ENCODE measurements around the gene RNF183.

Gene RNF183, protein sequence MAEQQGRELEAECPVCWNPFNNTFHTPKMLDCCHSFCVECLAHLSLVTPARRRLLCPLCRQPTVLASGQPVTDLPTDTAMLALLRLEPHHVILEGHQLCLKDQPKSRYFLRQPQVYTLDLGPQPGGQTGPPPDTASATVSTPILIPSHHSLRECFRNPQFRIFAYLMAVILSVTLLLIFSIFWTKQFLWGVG
- total RNA-seq: 0 to 1.2 (median 0) reads per million in 17 experiments

DNA sequence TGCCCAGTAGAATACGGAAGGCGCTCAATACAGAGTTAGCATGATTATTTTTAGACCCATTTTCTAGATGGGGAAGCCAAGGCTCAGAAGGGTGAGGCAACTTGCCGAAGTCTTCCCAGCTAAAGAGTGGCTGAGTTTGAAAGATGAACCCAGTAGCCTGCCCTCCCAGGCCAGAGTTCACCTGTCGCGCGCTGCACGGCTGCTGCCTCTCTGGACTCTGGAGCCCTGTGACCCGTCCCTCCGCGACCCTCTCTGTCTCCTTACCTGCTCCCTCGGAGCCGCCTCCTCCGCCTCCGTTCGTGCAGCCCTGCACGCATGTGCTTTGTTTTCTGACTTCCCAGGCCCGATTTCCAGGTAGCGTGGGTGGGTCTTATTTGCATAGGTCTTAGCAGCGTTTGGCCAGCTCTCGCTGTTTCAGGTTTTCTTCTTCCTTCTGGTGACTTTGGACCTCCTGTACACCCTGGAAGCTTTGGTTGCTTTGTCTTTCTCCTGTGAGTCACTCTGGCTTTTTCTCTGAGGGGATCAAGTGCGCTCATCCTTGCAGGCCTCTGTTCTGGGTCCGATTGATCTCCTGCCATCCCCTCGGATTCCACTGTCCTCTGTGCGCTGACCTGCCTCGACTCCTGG is at the start of gene RNF183:
RNF183 (minus strand) TSS at position 585 of the 627 bp plus-strand sequence. CDS start 5,192 bp downstream, outside the sequence.
- DNase-seq: no peak

- no peak for DNase-seq
These were observed 49.2 kb upstream of the RNF183 start for GRCh38 chr9:113352411-113352810.

DNA sequence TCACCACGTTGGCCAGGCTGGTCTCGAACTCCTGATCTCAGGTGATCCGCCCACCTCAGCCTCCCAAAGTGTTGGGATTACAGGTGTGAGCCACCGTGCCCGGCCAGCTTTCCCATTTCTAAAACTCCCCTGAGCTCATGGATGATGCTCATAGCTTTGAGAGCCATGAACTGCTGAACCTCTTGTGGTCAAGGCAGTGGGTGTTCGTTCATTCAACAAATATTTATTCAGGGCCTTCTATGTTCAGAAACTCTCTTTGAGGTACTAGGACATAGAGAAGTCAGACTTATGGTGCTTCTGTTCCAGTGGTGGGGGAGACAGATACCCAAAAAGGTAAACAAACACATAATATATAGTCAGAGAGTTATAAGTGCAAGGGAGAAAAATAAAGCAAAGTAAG is 48.8 kb upstream of the RNF183 start:
- no peak for DNase-seq

- DNase-seq: peak; percentile 61 to 73 (median 68)
These were observed 47.8 kb upstream of the RNF183 start for GRCh38 chr9:113350937-113351336.

DNA sequence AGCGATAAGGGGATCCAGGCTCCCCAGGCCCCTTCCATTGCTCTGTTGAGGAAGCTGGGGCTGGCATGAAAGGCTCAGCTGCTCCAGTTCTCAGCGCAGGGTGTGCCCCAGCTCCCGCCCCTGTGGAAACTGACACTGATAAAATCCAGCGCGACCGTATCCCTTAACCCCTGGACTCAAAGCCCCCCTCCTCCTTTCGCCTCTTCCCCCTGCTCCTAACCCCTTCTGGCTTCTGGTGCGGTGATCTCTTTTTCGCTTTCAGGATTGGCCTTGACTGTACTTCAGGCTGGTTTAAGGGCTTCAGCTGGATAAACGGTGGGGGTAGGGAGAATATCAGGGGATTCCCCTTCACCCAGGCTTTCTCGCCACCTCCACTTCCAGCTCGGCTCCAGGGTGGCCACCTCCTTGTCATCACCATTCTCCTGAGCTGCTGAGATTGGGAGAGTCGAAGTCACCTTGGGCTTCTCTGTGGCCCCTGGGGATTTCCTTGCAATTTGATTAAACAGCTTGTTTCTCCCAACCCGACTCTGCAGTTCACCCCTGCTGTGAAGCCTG is 47.0 kb upstream of the RNF183 start:
- DNase-seq: peak in 2 of 4 experiments; percentile 20 to 28

- peak in 2 of 4 experiments; percentile 24 to 36 for DNase-seq
These were observed 46.4 kb upstream of the RNF183 start, which contains the start of gene BSPRY for GRCh38 chr9:113349445-113350094. Gene BSPRY, plus strand, starts transcription at chr9:113349541. Its CDS starts 39 bp downstream, at chr9:113349580.

- DNase-seq: no peak
These were observed 45.9 kb upstream of the RNF183 start for GRCh38 chr9:113349066-113349444.

GRCh38 chr9:113348437-113348836 is 45.3 kb upstream of the RNF183 start:
- no peak for DNase-seq

GRCh38 chr9:113345671-113346070 is 42.5 kb upstream of the RNF183 start:
- no peak for DNase-seq

DNA sequence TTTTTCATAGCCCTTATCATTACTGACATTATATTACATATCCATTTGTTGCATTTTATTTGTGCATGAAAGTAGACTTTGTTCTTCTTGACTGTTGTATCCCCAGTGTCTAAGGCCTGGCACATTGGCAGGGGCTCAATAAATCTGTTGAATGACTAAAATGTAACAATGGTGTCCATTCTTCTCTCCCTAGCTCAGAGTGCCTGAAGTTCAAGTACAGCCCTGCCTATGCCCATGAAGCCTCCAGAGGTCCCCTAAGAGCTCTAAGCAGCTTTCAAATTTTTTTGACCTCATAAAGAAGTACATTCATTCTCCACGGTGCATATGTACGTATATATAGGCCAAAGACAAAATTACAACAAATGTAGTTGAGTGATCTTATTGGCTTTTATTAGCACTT is 42.0 kb upstream of the RNF183 start:
- no peak for DNase-seq

GRCh38 chr9:113343732-113344231 is 40.6 kb upstream of the RNF183 start:
- peak; percentile 57 to 84 (median 68) for DNase-seq

DNA sequence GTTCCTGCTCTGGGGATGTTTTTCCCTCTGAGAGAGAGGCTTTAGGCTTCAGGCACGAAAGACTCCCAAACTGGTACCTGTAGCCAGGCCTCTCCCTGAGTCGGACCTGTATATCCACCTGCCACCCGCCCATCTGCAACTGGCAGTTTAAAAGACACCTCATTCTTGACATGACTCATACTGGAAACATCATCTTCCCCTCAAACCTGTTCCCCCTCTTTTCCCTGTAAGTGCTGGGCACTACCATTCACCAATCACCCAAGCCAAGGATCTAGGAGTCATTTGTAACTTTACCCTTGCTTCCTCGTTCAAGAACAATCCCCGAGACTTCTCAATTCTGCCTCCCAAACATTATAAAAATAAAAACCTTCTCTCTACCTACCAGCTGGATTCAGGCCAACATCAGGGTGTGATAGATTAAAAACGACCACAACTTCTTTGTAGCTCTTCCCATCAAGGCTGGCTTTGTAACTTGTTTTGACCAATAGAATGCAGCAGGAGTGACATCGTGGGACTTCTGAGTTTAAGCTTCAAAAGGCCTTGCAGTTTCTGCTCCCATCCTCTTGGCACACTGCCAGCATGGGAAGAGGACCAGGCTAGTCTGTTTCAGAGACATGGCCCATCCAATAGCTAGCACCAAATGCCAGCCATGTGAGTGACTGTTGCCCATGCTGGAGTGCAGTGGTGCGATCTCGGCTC is 38.7 kb upstream of the RNF183 start:
- peak in 1 of 4 experiments; percentile 8 for DNase-seq

DNA sequence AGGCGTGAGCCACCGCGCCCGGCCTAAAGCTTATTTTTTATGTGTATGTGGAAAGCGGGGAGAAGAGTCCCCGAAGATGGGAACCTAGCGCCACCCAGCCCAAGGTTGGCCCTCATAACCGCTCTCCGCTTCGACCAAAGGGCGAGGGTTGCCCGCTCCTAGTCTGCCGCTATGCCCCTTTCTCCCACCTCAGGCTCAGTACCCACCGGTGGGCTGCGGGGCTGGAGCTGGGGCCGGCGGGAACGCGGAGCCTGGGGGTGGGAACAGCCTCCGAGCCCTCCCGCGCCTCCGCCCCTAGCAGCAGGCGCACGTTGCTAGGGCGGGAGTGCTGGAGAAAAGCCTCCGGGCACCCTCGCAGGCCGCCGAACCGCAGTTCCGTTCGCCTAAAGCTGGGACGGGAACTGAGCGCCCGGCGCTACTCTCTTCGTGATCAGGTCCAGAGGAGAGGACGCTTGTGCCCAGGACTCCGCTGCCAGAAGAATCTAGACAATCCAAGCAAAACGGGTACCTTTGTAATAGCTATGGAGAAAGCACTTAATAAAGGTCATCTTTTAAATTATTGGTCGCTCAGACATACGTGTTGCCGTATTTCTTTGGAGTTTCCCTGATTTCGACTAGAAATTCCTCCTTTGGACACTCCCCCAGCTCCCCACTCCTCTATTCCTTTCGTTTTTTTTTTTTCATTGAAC is 37.0 kb upstream of the RNF183 start, which contains the start of gene WDR31:
WDR31 (minus strand) TSS at position 265 of the 689 bp plus-strand sequence. CDS start 8,253 bp downstream, outside the sequence.
- peak; percentile 90 to 94 (median 92) for DNase-seq

DNA sequence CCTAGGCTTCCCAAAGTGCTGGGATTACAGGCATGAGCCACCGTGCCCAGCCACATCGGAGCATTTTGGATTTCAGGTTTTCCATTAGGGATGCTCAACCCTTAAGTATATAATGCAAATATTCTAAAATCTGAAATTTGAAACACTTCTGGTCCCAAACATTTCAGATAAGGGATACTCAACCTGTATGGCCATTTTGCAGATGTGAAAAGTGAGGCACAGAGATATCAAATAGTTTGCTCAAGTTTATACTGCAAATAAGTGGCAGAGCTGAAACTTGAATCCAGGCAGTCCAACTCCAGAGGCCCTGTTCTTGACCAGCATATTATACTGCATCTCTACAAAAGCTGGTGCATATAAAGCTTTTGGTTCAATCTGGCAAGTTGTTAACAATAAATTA is 34.5 kb upstream of the RNF183 start:
- DNase-seq: no peak

GRCh38 chr9:113331780-113332179 is 28.6 kb upstream of the RNF183 start:
- DNase-seq: no peak

GRCh38 chr9:113328045-113328782 is 25.0 kb upstream of the RNF183 start:
- DNase-seq: no peak

GRCh38 chr9:113326230-113326629 is 23.1 kb upstream of the RNF183 start:
- DNase-seq: no peak

GRCh38 chr9:113322671-113323070 is 19.5 kb upstream of the RNF183 start:
- DNase-seq: no peak

GRCh38 chr9:113320051-113320450 is 16.9 kb upstream of the RNF183 start:
- no peak for DNase-seq

- DNase-seq: no peak
These were observed 15.9 kb upstream of the RNF183 start for GRCh38 chr9:113319054-113319453.

DNA sequence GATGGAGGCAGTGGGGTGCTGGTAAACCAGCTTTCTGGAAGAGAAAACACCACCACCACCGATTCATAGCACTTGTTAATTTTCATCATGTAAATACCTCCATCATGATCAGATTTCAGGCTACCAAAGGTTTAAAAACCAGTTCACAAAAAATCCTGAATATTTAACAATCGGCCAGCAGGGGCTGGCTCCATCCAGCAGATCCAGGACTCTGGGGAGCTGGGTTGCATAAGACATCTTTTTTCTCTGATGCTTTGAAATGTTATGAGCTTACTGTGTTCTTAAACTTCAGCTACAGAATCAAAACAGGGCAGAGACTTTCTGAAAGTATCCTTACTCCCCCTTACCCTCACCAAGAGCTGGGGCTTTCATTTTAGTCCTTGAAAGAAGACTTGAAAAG is 14.6 kb upstream of the RNF183 start:
- DNase-seq: no peak

Data from suppressor macrophage (primary cell).